ENCODE measurements around the gene UBAC1. TPM values are rescaled to one million over a fixed set of nuclear protein-coding genes. Genes with fewer than 3 reads are reported as not detected.
A peak's percentile ranks its signal among the peaks of the same experiment; 100 is the strongest.

Gene UBAC1
- total and polyA plus RNA-seq, 2 experiments from 2014 or later = 35.2 to 36.4 TPM

- Histone ChIP-seq H3K27ac (no peak overlapping the region), H3K36me3 (replicated peaks; ENCODE audit: insufficient read depth, low read depth) (no peaks in the 10 kb centered on the region)
- no peak for TF ChIP-seq CTCF (IDR thresholded peaks at IDR 0.05; ENCODE audit: poor library complexity)
- TF ChIP-seq EZH2phosphoT487 (IDR thresholded peaks at IDR 0.05; ENCODE audit: low read depth, severe bottlenecking, unreplicated experiment) = no peak
- TF ChIP-seq EZH2 (IDR thresholded peaks at IDR 0.05; ENCODE audit: borderline replicate concordance) = no peak
Measured at GRCh38 chr9:136009516-136009915, 48.3 kb upstream of the UBAC1 start.

GRCh38 chr9:136008693-136008997 is 47.5 kb upstream of the UBAC1 start:
- Histone ChIP-seq H4K20me1 (ENCODE audit: insufficient read depth, poor library complexity, severe bottlenecking) (no peaks in the 10 kb centered on the region), H3K79me2 (no peaks in the 10 kb centered on the region), H3K9me3 (ENCODE audit: low read depth) (no peaks in the 10 kb centered on the region), H3K27me3 (no peaks in the 10 kb centered on the region), H3K9me2 (replicated peaks; ENCODE audit: insufficient read depth) (no peaks in the 10 kb centered on the region), H3K4me2 (no peak overlapping the region), H3K4me1 (ENCODE audit: insufficient read depth) (peaks cover 47% of the 10 kb centered on the region), H3K27ac (peak overlapping the region; percentile 81), H2AFZ (no peak overlapping the region), H3K4me3 (no peak overlapping the region), H3K36me3 (replicated peaks; ENCODE audit: insufficient read depth, low read depth) (no peaks in the 10 kb centered on the region)
- 76% methylated on average over 21 of the region's 21 CpGs for WGBS (ENCODE audit: low lambda C conversion rate, missing lambda C conversion rate)
- no peak for DNase-seq (ENCODE audit: low spot score)
- TF ChIP-seq EZH2phosphoT487 (IDR thresholded peaks at IDR 0.05; ENCODE audit: low read depth, severe bottlenecking, unreplicated experiment) (no peak), EZH2 (IDR thresholded peaks at IDR 0.05; ENCODE audit: borderline replicate concordance) (no peak), CTCF (IDR thresholded peaks at IDR 0.05; ENCODE audit: poor library complexity) (no peak)

More at GRCh38 chr9:136009516-136009915, 48.3 kb upstream of the UBAC1 start:
- no peaks in the 10 kb centered on the region for H3K9me2 ChIP-seq (replicated peaks; ENCODE audit: insufficient read depth)
- H3K4me2 ChIP-seq = no peak overlapping the region
- 90% methylated on average over 16 of the region's 16 CpGs for WGBS (ENCODE audit: low lambda C conversion rate, missing lambda C conversion rate)
- no peak overlapping the region for H3K4me3 ChIP-seq
- no peak overlapping the region for H2AFZ ChIP-seq
- H3K79me2 ChIP-seq = no peaks in the 10 kb centered on the region
- peaks cover 38% of the 10 kb centered on the region for H3K4me1 ChIP-seq (ENCODE audit: insufficient read depth)
- H3K9me3 ChIP-seq (ENCODE audit: low read depth) = no peaks in the 10 kb centered on the region
- no peak for DNase-seq (ENCODE audit: low spot score)
- no peaks in the 10 kb centered on the region for H4K20me1 ChIP-seq (ENCODE audit: insufficient read depth, poor library complexity, severe bottlenecking)
- H3K27me3 ChIP-seq = no peaks in the 10 kb centered on the region

GRCh38 chr9:136007934-136008692 is 46.9 kb upstream of the UBAC1 start:
- peaks cover 52% of the 10 kb centered on the region for H3K4me1 ChIP-seq (ENCODE audit: insufficient read depth)
- H4K20me1 ChIP-seq (ENCODE audit: insufficient read depth, poor library complexity, severe bottlenecking) = no peaks in the 10 kb centered on the region
- no peaks in the 10 kb centered on the region for H3K9me3 ChIP-seq (ENCODE audit: low read depth)
- no peaks in the 10 kb centered on the region for H3K79me2 ChIP-seq
- no peak overlapping the region for H3K4me3 ChIP-seq
- H2AFZ ChIP-seq = no peak overlapping the region
- H3K4me2 ChIP-seq = peak overlapping the region; percentile 31
- no peak for TF ChIP-seq EZH2phosphoT487 (IDR thresholded peaks at IDR 0.05; ENCODE audit: low read depth, severe bottlenecking, unreplicated experiment)
- TF ChIP-seq EZH2 (IDR thresholded peaks at IDR 0.05; ENCODE audit: borderline replicate concordance) = no peak
- no peak for TF ChIP-seq CTCF (IDR thresholded peaks at IDR 0.05; ENCODE audit: poor library complexity)
- H3K27ac ChIP-seq = peak overlapping the region; percentile 81
- H3K36me3 ChIP-seq (replicated peaks; ENCODE audit: insufficient read depth, low read depth) = no peaks in the 10 kb centered on the region
- no peaks in the 10 kb centered on the region for H3K27me3 ChIP-seq
- H3K9me2 ChIP-seq (replicated peaks; ENCODE audit: insufficient read depth) = no peaks in the 10 kb centered on the region
- WGBS (ENCODE audit: low lambda C conversion rate, missing lambda C conversion rate) = 63% methylated on average over 24 of the region's 24 CpGs
- peak; percentile 48 for DNase-seq (ENCODE audit: low spot score)

Data from hepatocyte (in vitro differentiated cells).